ENCODE measurements around the gene ISM2. TPM values are rescaled to one million over a fixed set of nuclear protein-coding genes. Genes with fewer than 3 reads are reported as not detected.

Gene ISM2
- total and polyA plus RNA-seq, 2 of the 8 experiments (the other 6 are each of a cell fraction or from before 2014, with no cell fraction given): 0.52 to 0.79 TPM

GRCh38 chr14:77505031-77505430 lies 6.4 kb upstream of the ISM2 start:
- H3K14ac ChIP-seq (ENCODE audit: insufficient read length): no peak overlapping the region
- H2BK15ac ChIP-seq (ENCODE audit: low read length): no peak overlapping the region
- H3K18ac ChIP-seq (ENCODE audit: extremely low read depth, low read length): no peak overlapping the region
- H3K56ac ChIP-seq (replicated peaks; ENCODE audit: insufficient read length, low read depth, low read length): no peak overlapping the region
- H3K9ac ChIP-seq (replicated peaks in 1 of 4; ENCODE audit: extremely low read depth in 1 of 4, low read depth in 3 of 4, low read length in 3 of 4): no peak overlapping the region
- WGBS, 2 experiments (ENCODE audit: extremely low coverage in 1 of 2, insufficient coverage in 1 of 2, insufficient read length in 1 of 2, insufficient replicate concordance in 2 of 2, low coverage in 1 of 2, low lambda C conversion rate in 2 of 2, missing lambda C conversion rate in 1 of 2): 71% methylated on average over 4 of the region's 4 CpGs; no CpG with 5 or more reads in 1 of the 2 experiments
- no peaks in the 10 kb centered on the region; a peak in 3 of 8 replicates for H3K36me3 ChIP-seq (ENCODE audit: control insufficient read depth in 2 of 4, insufficient read depth in 4 of 4, low read length in 3 of 4)
- H3K4me1 ChIP-seq (replicated peaks in 1 of 4; ENCODE audit: control insufficient read depth in 3 of 4, insufficient read depth in 4 of 4, low read length in 3 of 4): 0 out of 7 replicates have a peak, but pooled peaks cover 0 to under 1% (median 0%) of the 10 kb centered on the region in 4 experiments
- H3K9me3 ChIP-seq (ENCODE audit: insufficient read depth in 2 of 2, low read depth in 1 of 2, low read length in 1 of 2): no peaks in the 10 kb centered on the region
- H4K91ac ChIP-seq (replicated peaks; ENCODE audit: insufficient read length, low read length): no peak overlapping the region
- no peak for DNase-seq (ENCODE audit: low read depth in 1 of 2, low spot score in 2 of 2)
- no peak overlapping the region for H3K27ac ChIP-seq (ENCODE audit: low read depth, low read length)
- H4K8ac ChIP-seq (ENCODE audit: extremely low read depth, insufficient read depth, low read length): no peak overlapping the region
- no peak overlapping the region for H2BK5ac ChIP-seq (ENCODE audit: low read depth, low read length)
- no peak overlapping the region for H4K5ac ChIP-seq (ENCODE audit: insufficient read length, low read depth, low read length)
- H3K4me2 ChIP-seq (ENCODE audit: insufficient read depth in 1 of 2, low read depth in 2 of 2, low read length in 2 of 2): no peak overlapping the region
- H2BK20ac ChIP-seq (ENCODE audit: low read length): no peak overlapping the region
- ChIA-PET CTCF (ENCODE audit: partially characterized antibody) (interaction anchor here (0.7 to 1.4 kb wide), 3 partner anchors 15 to 301 kb away, joined by 3 to 5 read pairs (median 3); no protein-coding TSS in a partner anchor), POLR2A (ENCODE audit: partially characterized antibody) (no interaction called here)
- H3K23me2 ChIP-seq (ENCODE audit: low read depth, low read length): no peaks in the 10 kb centered on the region
- H4K20me1 ChIP-seq (replicated peaks in 1 of 2; ENCODE audit: control insufficient read depth in 1 of 2, insufficient read depth in 2 of 2, low read length in 2 of 2): no peaks in the 10 kb centered on the region
- H3K27me3 ChIP-seq (replicated peaks in 1 of 4; ENCODE audit: control insufficient read depth in 3 of 4, extremely low read depth in 1 of 4, insufficient read depth in 3 of 4, low read length in 3 of 4): peaks cover 2 to 9% (median 6%) of the 10 kb centered on the region in 4 experiments
- H3K79me2 ChIP-seq (ENCODE audit: control insufficient read depth in 1 of 2, insufficient read depth in 2 of 2, low read length in 2 of 2): no peaks in the 10 kb centered on the region
- FAIRE-seq: no peak
- no peak overlapping the region for H2AFZ ChIP-seq (ENCODE audit: low read length)
- H3K4ac ChIP-seq (replicated peaks; ENCODE audit: insufficient read length, low read depth, low read length): no peak overlapping the region
- H2AK5ac ChIP-seq (ENCODE audit: low read depth, low read length): no peak overlapping the region
- H2BK12ac ChIP-seq (ENCODE audit: low read depth, low read length): no peak overlapping the region
- no peak overlapping the region for H2BK120ac ChIP-seq (replicated peaks; ENCODE audit: low read depth, low read length)
- H3K23ac ChIP-seq (ENCODE audit: insufficient read length): no peak overlapping the region
- no peak overlapping the region for H3K4me3 ChIP-seq (ENCODE audit: extremely low read depth in 1 of 4, insufficient read depth in 2 of 4, low read depth in 3 of 4, low read length in 4 of 4)
- no peaks in the 10 kb centered on the region for H3K79me1 ChIP-seq (ENCODE audit: low read depth, low read length)
- TF ChIP-seq SUZ12 (IDR thresholded peaks at IDR 0.05; ENCODE audit: low read length) (no peak), SRF (IDR thresholded peaks at IDR 0.05; ENCODE audit: low read depth, low read length) (no peak), TAF1 (IDR thresholded peaks at IDR 0.05; ENCODE audit: low read depth, low read length) (no peak), BRCA1 (IDR thresholded peaks at IDR 0.05; ENCODE audit: low read depth, low read length) (no peak), POLR2AphosphoS5 (IDR thresholded peaks at IDR 0.05; ENCODE audit: low read depth, low read length) (no peak), ATF2 (IDR thresholded peaks at IDR 0.05; ENCODE audit: low read length) (no peak), RBBP5 (IDR thresholded peaks at IDR 0.05; ENCODE audit: borderline replicate concordance, low read depth, low read length) (no peak), CTBP2 (IDR thresholded peaks at IDR 0.05; ENCODE audit: borderline replicate concordance, insufficient read depth, insufficient read length, low read length) (no peak), CHD2 (IDR thresholded peaks at IDR 0.05; ENCODE audit: low read length) (no peak), SIX5 (IDR thresholded peaks at IDR 0.05; ENCODE audit: low read depth, low read length) (no peak), TAF7 (optimal IDR thresholded peaks at IDR 0.05; ENCODE audit: borderline replicate concordance, low read depth, low read length) (no peak), NRF1 (IDR thresholded peaks at IDR 0.05; ENCODE audit: low read depth, low read length) (no peak), TEAD4 (IDR thresholded peaks at IDR 0.05; ENCODE audit: low read depth, low read length) (no peak)

Measured in H1 (cell line).